K562 (cell line): ENCODE data around the gene UBE2E3. TPM values are rescaled to one million over a fixed set of nuclear protein-coding genes. Genes with fewer than 3 reads are reported as not detected.
A peak's percentile ranks its signal among the peaks of the same experiment; 100 is the strongest.

Experiments used
- ATF3 ChIP-seq, 2 experiments: fragments of 450-650 bp in 1 of 2; sonication (generic) in 1 of 2; formaldehyde crosslinking in 1 of 2; IDR thresholded peaks in 1 of 2; conservative IDR thresholded peaks in 1 of 2; 2 replicates each; pipeline versions ENCODE4 v1.6.1 to v1.8.1; 2016 to 2023; ENCODE audit warnings: mild to moderate bottlenecking in 2 of 2, moderate library complexity in 2 of 2, inconsistent platforms in 1 of 2, missing genetic modification reagents in 1 of 2
- CEBPG ChIP-seq, 3 experiments: fragments of 200-800 bp in 1 of 3; sonication (Bioruptor generic) in 1 of 3; sonication (generic) in 1 of 3; formaldehyde crosslinking in 1 of 3; IDR thresholded peaks in 2 of 3; conservative IDR thresholded peaks in 1 of 3; 2 replicates each; pipeline versions ENCODE4 v1.6.1 to v1.8.0; 2016 to 2022; ENCODE audit warnings: missing compliant biosample characterization in 2 of 3, missing genetic modification characterization in 2 of 3, mild to moderate bottlenecking in 1 of 3, missing genetic modification reagents in 1 of 3
- CREM ChIP-seq: IDR thresholded peaks from 2 replicates; pipeline ENCODE4 v1.6.1; 2014; ENCODE audit warnings: antibody characterized with exemption, low read depth
- E2F3 ChIP-seq: fragments of 250-450 bp; sonication (Bioruptor Pico); IDR thresholded peaks from 2 replicates; pipeline ENCODE4 v1.4.0; 2020; ENCODE audit warnings: mild to moderate bottlenecking
- ELK3 ChIP-seq: fragments of 450-650 bp; formaldehyde crosslinking; IDR thresholded peaks from 2 replicates; pipeline ENCODE4 v1.4.0; 2020; ENCODE audit warnings: mild to moderate bottlenecking
- FOXM1 ChIP-seq, 2 experiments: fragments of 450-650 bp in 1 of 2; sonication (generic) in 1 of 2; formaldehyde crosslinking in 1 of 2; IDR thresholded peaks; 2 replicates each; pipeline versions ENCODE4 v1.6.1 to v1.9.0; 2017 to 2022; ENCODE audit warnings: low read depth in 2 of 2, mild to moderate bottlenecking in 2 of 2, missing genetic modification reagents in 1 of 2, moderate library complexity in 1 of 2
- HMGN3 ChIP-seq: IDR thresholded peaks from 2 replicates; pipeline ENCODE4 v1.6.1; 2011; ENCODE audit warnings: borderline replicate concordance, low read depth, mild to moderate bottlenecking, mixed read lengths, low read length; ENCODE audit not compliant: insufficient read length; ENCODE audit errors: extremely low read depth
- MCM7 ChIP-seq, 2 experiments: fragments of 450-650 bp; IDR thresholded peaks; 2 replicates each; pipeline ENCODE4 v1.6.1; 2016 to 2018
- MEIS2 ChIP-seq: fragments of 450-650 bp; IDR thresholded peaks from 2 replicates; pipeline ENCODE4 v1.6.1; 2014; ENCODE audit warnings: mild to moderate bottlenecking; ENCODE audit not compliant: partially characterized antibody
- NFXL1 ChIP-seq: fragments of 450-650 bp; formaldehyde crosslinking; IDR thresholded peaks from 2 replicates; pipeline ENCODE4 v1.4.0; 2021; ENCODE audit warnings: mild to moderate bottlenecking
- PATZ1 ChIP-seq: fragments of 250-450 bp; sonication (Bioruptor Pico); IDR thresholded peaks from 2 replicates; pipeline ENCODE4 v1.5.0; 2020; ENCODE audit warnings: mild to moderate bottlenecking, borderline replicate concordance
- PTBP1 ChIP-seq: fragments of 200-400 bp; formaldehyde crosslinking; IDR thresholded peaks from 2 replicates; pipeline ENCODE4 v1.6.1; 2017; ENCODE audit warnings: low read depth, low read length
- SIN3A ChIP-seq, 2 experiments: fragments of 150-350 bp in 1 of 2; IDR thresholded peaks; 2 replicates each; pipeline ENCODE4 v1.6.1; 2011 to 2016; ENCODE audit warnings: borderline replicate concordance in 2 of 2, low read depth in 2 of 2, low read length in 2 of 2, mild to moderate bottlenecking in 2 of 2, moderate library complexity in 2 of 2; ENCODE audit not compliant: control insufficient read depth in 1 of 2
- SIRT6 ChIP-seq: IDR thresholded peaks from one replicate; pipeline ENCODE4 v1.6.1; 2012; ENCODE audit warnings: low read depth, mild to moderate bottlenecking, control low read depth, inconsistent platforms, low read length, moderate library complexity
- SUPT5H ChIP-seq: fragments of 450-650 bp; IDR thresholded peaks from 2 replicates; pipeline ENCODE4 v1.6.1; 2016
- TEAD1 ChIP-seq, 2 experiments: fragments of 450-650 bp in 1 of 2; sonication (generic) in 1 of 2; formaldehyde crosslinking; IDR thresholded peaks; 2 replicates each; pipeline versions ENCODE4 v1.4.0 to v1.8.0; 2020 to 2022; ENCODE audit warnings: mild to moderate bottlenecking in 2 of 2, missing genetic modification reagents in 1 of 2
- THRAP3 ChIP-seq: fragments of 450-650 bp; IDR thresholded peaks from 2 replicates; pipeline ENCODE4 v1.6.1; 2016; ENCODE audit warnings: mild to moderate bottlenecking, inconsistent platforms, borderline replicate concordance
- USF1 ChIP-seq: sonication (generic); formaldehyde crosslinking; IDR thresholded peaks from 2 replicates; pipeline ENCODE4 v1.9.0; 2022; ENCODE audit warnings: mild to moderate bottlenecking, missing genetic modification reagents
- ZC3H4 ChIP-seq: sonication (generic); formaldehyde crosslinking; IDR thresholded peaks from 2 replicates; pipeline ENCODE4 v1.9.0; 2021; ENCODE audit warnings: missing genetic modification reagents, borderline replicate concordance
- ZNF274 ChIP-seq: IDR thresholded peaks from 2 replicates; pipeline ENCODE4 v1.6.1; 2011; ENCODE audit warnings: low read depth, mild to moderate bottlenecking, low read length, moderate library complexity, borderline replicate concordance
- ZNF695 ChIP-seq: fragments of 450-650 bp; formaldehyde crosslinking; IDR thresholded peaks from 2 replicates; pipeline ENCODE4 v1.4.0; 2020; ENCODE audit warnings: mild to moderate bottlenecking, moderate library complexity
- polyA plus RNA-seq, 8 experiments: library from polyadenylated mRNA; depleted of rRNA in 4 of 8; stranded (reverse) in 5 of 8; unstranded in 3 of 8; fragments of >200 nt; fragmentation: Nextera tagmentation in 2 of 8; fragmentation: Illumina TruSeq in 1 of 8; extraction: Ambion mirVana in 2 of 8; extraction: Trizol in 1 of 8; gene quantifications; 2 replicates each; pipeline versions ENCODE4 v1.2.1 to v1.2.3, GENCODE V29; 2011 to 2014; ENCODE audit warnings: inconsistent platforms in 1 of 8, missing spikeins in 1 of 8
- total RNA-seq, 7 experiments: library from RNA; depleted of rRNA in 6 of 7; stranded (reverse); fragments of >200 nt in 6 of 7; fragmentation: Illumina TruSeq in 2 of 7; extraction: Trizol in 2 of 7; gene quantifications; 2 replicates each; pipeline versions ENCODE4 v1.2.1 to v1.2.3, GENCODE V29; 2011 to 2021; ENCODE audit warnings: low replicate concordance in 1 of 7

The UBE2E3 gene
- total and polyA plus RNA-seq, 9 of the 15 experiments (the other 6 are each of a cell fraction or from before 2014, with no cell fraction given), result 58.2 to 173 (median 78.0) TPM

- TF ChIP-seq E2F3 (peak; percentile 75), FOXM1 (IDR thresholded peaks at IDR 0.05; ENCODE audit: low read depth) (no peak), FOXM1 (CRISPR knock-in tag; IDR thresholded peaks at IDR 0.05; ENCODE audit: low read depth) (peak; percentile 91), SUPT5H (peak; percentile 39; the same call in 1 of the 2 replicates), ZNF695 (CRISPR knock-in tag) (0 out of 2 replicates have a peak, but pooled peaks have one; percentile 6), ELK3 (no peak), TEAD1 (CRISPR knock-in tag; IDR thresholded peaks at IDR 0.05) (0 out of 4 replicates have a peak, but pooled peaks of 1 of the 2 experiments have one; percentile 56), NFXL1 (CRISPR knock-in tag) (no peak), THRAP3 (no peak), MEIS2 (no peak), PATZ1 (no peak), SIN3A (IDR thresholded peaks at IDR 0.05; ENCODE audit: borderline replicate concordance in 2 of 2, control insufficient read depth in 1 of 2, low read depth in 2 of 2, low read length in 2 of 2) (no peak; a peak in 1 of 4 replicates), PTBP1 (no peak), CEBPG (CRISPR knock-in tag; IDR thresholded peaks at IDR 0.05) (no peak), CEBPG (tag; conservative IDR thresholded peaks at IDR 0.05 in 1 of 2, IDR thresholded peaks at IDR 0.05 in 1 of 2) (no peak), ATF3 (IDR thresholded peaks at IDR 0.05) (no peak), ATF3 (CRISPR knock-in tag; conservative IDR thresholded peaks at IDR 0.05) (no peak), HMGN3 (peak; percentile 78), CREM (peak; percentile 9; the same call in 1 of the 2 replicates), ZC3H4 (no peak), USF1 (no peak), MCM7 (IDR thresholded peaks at IDR 0.05) (no peak), ZNF274 (no peak), SIRT6 (no peak)
Measured at GRCh38 chr2:180980106-180980942, at the start of gene UBE2E3 (continued).
